GM21529 (cell line): ENCODE results near the gene SCIN.
"Not testable (repeated sequence)": the region's sequence is repeated elsewhere in the genome, so short reads cannot be mapped to it uniquely, and the experiment has no call there.

Source experiments
- ATAC-seq: cut with Tn5 transposase; IDR thresholded peaks from one replicate; pipeline ENCODE4 v1.9.1; 2021; ENCODE audit not compliant: unreplicated experiment

SCIN gene

DNA sequence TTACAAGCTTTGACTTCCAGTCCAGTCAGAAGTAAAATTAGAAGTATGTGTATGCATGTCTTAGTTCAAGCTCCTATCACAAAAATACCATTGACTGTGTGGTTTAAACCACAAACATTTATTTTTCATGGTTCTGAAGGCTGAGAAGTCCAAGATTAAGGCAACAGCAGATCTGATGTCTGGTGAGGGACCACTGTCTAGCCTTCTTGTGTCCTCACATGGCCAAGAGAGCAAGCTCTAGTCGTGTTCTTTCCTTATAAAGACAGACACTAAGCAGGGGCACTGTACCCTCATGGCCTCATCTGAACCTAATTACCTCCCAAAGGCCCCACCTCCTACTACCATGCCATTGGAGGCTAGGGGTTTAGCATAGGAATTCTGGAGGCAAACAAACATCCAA, 75.6 kb downstream of the SCIN start:
- no peak for ATAC-seq

- no peak for ATAC-seq
These were observed 77.1 kb downstream of the SCIN start for GRCh38 chr7:12647364-12648219.

- ATAC-seq, result no peak
These were observed 78.3 kb downstream of the SCIN start for GRCh38 chr7:12648704-12649261.

DNA sequence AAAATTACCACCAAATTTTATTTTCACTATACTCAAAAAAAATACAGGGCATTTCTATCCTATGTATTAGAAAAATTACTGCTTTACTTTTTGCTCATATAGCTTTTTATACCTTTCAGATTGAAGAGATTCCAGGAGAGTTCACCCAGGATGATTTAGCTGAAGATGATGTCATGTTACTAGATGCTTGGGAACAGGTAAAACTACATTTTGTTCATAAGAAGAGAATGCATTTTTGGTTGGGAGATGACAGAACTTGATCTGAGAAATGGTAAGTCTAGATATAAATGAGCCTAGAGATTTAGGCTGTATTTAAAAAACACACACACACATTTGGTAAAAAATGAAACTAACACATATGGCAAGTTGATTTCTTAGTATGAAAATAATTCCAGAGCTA, 78.8 kb downstream of the SCIN start:
- no peak for ATAC-seq

- no peak for ATAC-seq
These were observed 79.6 kb downstream of the SCIN start for GRCh38 chr7:12650080-12650479.

- no peak for ATAC-seq
These were observed 82.6 kb downstream of the SCIN start for GRCh38 chr7:12653110-12653509.

DNA sequence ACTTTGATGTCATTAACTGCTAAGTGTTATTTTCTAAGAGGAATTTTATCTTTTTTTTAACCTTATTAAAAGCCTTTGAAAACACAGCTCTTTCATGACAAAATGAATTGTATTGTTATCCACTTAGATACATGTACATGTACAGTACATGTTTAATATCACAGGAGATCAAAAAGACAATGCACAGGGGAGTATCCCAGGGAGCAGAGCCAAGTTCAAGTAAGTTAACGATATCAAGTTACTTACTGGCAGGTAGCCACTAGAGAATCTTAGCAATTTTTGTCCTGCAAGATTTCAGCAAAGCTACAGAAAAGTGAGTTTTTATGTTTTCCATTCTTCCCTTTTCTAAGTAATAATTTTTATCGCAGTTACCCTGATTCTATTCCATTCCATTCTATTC, 83.0 kb downstream of the SCIN start:
- ATAC-seq, result no peak

- no peak for ATAC-seq
These were observed 84.6 kb downstream of the SCIN start for GRCh38 chr7:12655161-12655560.

- not testable (repeated sequence) for ATAC-seq
These were observed 89.9 kb downstream of the SCIN start for GRCh38 chr7:12660423-12660822.

- not testable (repeated sequence) for ATAC-seq
These were observed 90.5 kb downstream of the SCIN start for GRCh38 chr7:12660986-12661385.

GRCh38 chr7:12661581-12661980, 91.1 kb downstream of the SCIN start:
- no peak for ATAC-seq

DNA sequence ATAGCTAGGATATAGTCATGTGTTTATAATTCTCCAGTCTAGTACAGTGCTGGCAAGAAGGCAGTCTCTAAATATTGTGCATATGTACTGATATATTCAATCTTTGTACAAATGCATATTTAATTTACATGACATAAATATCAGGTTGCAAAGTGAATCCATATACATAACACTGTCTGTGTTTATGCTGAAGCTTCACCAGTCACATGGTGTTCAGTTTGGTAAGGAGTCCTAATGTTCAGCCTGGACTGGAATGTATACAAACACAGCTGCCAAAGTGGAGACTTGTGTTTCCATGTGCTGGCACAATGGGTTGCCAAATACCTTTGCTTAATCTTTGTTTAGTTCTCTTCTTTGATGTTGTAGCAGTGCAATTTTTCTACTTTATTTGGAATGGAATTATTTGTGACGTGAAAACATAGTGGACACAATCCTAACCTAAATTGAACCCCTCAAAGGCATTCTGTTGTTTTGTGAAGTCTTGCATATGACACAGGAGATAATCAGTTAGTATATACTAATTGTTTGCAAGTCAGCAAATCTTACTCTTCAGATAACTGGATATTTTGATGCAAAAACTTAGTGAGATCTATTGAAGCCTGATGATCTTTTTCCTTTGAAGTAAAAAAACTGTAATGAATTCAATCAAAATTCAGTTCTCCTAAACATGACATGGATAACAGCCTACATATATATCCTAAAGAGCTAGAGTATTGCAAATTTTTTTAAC, 99.6 kb downstream of the SCIN start:
- no peak for ATAC-seq

GRCh38 chr7:12670743-12671520, 100.4 kb downstream of the SCIN start:
- ATAC-seq, result no peak

- ATAC-seq, result not testable (repeated sequence)
These were observed 102.9 kb downstream of the SCIN start for GRCh38 chr7:12673436-12673835.

GRCh38 chr7:12674053-12674452, 103.5 kb downstream of the SCIN start:
- ATAC-seq, result no peak

GRCh38 chr7:12674861-12675260, 104.3 kb downstream of the SCIN start:
- peak; percentile 69 for ATAC-seq

DNA sequence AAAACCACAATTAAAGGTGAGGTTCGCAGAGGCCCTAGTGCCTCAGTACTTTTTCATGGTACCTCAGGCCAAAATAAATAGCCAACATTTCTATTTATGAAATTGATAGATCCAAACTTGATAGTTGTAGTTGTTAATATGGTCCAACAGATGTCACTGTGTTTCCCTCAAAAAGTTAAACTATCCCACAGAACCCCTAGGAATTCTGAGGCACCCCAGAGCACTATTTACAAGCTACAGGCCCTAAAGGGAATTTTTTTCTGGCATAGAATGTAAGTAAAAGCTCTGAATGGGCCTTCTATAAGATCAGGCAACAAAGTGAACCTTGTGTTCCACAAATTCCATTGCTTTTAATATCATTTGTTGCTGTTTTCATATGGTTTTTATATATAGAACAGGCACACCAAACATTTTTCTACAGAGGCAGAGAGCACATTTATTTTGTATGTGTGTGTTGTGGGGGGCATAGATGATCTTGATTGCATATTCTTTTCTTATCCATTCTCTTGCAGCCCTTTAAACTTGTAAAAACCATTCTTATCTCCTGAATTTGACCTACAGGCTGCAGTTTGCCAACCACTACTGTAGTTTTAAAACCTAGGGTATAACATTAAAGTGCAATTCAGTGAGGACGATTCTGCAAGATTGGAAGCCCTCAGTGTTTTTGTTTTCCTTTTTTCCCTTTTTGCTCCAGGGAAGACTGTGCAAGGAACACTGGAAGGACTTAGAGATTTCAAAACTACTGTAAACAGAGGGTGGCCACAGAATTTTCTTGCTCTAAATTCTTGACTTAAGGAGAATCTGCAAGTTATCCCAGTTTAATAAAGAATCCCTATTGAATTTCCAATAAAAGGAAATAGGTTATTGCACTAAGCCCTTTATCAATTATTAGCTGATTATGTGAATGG, 113.4 kb downstream of the SCIN start:
- ATAC-seq, result no peak

- no peak for ATAC-seq
These were observed 114.2 kb downstream of the SCIN start for GRCh38 chr7:12684733-12685132.

DNA sequence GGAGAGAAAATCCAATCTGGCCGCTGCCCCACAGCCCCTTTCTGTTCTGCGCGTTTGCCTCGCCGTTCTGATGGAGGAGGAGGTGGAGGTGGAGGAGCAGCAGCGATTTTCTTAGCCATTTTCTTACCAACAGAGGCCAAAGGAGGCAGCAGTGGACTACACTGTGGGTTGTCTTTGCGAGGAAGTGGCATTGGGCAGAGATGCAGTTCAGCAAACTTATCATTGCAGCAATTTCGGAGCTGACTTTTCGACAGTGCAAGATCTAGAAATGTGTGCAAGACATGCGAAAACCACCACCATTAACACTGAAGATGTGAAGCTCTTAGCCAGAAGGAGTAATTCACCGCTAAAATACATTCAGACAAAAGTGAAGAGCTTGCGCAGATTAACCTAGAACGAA, 115.0 kb downstream of the SCIN start:
- no peak for ATAC-seq

GRCh38 chr7:12686234-12686890, 115.8 kb downstream of the SCIN start:
- ATAC-seq, result peak; percentile 79
